ENCODE measurements around the gene SLX9.

SLX9 gene

DNA sequence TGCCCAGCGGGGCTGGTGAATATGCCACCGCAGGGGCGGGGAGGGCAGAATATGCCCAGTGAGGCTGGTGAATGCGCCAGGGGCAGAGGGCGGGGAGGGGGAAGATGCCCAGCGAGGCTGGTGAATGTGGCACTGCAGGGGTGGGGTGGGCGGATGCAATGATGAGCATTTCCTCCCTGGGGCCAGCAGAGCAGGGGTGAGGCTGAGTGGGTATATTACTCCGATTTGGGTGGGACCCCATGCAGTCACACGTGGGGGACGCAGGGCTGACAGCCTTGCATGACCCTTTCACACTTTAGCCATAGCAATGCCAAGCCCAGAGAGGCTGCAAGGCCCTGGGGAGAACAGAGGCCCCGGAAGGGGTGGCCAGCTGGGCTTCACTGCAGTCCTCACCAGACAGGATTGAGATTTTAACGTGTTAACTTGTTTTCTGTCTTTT is 9.3 kb upstream of the SLX9 start:
- peak; percentile 59 to 69 for DNase-seq (ENCODE audit: low read depth in 2 of 2)

DNA sequence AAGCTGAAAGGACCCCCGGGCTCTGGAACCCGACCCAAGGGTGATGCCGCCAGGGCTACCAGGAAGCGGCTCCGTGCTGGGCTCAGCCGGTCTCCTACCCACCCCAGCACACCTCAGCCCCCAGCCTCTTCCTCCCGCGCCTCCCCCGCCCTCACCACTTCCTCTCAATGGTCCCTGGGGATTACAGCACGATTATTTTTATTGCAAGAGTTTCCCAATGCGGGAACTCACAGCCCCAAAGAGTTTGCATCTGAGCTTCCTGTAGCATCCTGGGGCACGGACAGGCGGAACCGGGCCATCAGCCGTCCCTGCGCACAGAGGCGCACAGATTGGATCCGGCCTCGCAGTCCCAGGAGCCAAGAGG is 8.7 kb upstream of the SLX9 start:
- DNase-seq (ENCODE audit: low read depth in 2 of 2) = no peak

DNA sequence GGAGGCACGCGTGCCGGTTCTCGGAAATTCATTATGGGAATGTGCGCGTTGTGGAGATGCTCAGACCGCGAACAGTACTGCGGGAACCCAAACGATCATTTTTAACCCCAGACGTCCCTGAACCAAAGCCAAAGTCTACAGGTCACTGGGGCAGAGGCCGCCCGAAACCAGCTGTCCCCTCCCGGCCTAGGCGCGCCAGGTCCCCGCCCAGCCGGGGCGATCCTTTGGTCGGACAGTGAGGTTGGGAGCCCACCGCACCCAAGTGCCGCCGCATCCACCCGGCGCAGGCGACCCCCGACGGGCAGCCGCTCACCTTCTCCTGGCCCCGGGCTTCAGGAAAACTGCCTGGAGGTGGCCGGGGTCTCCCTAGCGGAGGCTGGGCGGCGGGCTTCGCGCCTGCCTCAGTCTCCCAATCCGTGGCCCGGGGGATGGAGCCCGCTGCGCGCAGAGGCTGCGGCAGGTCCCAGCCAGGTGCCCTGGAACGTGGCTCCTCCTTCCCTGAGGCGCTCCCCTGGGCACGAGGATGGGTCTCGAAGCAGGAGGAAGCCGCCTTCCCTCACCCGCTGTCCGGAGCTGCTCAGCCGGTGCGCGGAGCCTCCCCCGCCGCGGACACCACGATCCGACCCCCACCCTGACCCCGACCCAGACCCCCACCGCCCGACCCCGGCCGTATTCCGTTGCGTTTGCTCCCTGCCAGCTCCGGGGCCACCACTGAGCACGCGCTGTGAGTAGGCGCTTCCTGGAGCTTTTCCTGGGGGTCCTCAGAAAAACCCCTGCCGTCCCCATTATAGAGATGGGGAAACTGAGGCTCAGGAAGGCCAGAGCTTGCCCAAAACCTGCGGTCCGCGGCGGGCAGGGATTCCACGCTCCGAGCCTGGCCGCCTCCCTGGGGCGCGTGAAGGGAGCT is 8.1 kb upstream of the SLX9 start:
- no peak for DNase-seq (ENCODE audit: low read depth in 2 of 2)

DNA sequence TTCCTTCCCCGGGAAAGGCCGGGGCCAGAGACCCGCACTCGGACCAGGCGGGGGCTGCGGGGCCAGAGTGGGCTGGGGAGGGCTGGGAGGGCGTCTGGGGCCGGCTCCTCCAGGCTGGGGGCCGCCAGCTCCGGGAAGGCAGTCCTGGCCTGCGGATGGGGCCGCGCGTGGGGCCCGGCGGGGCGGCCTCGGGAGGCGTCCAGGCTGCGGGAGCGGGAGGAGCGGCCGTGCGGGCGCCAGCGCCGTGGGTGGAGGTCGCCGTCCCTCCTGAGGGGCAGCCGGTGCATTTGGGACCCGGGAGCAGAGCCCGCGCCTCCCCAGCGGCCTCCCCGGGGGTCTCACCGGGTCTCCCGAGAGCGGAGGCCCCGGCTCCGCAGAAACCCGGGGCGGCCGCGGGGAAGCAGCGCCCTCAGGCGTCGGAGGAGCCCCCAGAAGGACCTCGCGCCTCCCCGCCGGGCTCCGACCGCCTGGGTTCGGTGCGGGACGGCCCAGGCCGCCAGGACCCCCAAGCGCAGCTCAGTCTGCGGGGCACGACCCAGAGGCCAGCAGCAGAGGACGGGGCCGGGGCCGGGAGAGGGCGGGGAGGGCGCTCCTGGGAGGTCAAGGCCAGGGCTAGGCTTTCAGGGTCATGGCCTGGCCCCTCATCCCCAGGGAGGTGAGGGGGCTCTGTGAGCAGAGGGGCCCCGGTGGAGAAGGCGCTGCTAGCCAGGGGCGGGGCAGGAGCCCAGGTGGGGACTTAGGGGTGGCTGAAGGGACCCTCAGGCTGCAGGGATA is 7.2 kb upstream of the SLX9 start:
- DNase-seq (ENCODE audit: low read depth in 2 of 2) = peak in 1 of 2 donors; percentile 66

DNA sequence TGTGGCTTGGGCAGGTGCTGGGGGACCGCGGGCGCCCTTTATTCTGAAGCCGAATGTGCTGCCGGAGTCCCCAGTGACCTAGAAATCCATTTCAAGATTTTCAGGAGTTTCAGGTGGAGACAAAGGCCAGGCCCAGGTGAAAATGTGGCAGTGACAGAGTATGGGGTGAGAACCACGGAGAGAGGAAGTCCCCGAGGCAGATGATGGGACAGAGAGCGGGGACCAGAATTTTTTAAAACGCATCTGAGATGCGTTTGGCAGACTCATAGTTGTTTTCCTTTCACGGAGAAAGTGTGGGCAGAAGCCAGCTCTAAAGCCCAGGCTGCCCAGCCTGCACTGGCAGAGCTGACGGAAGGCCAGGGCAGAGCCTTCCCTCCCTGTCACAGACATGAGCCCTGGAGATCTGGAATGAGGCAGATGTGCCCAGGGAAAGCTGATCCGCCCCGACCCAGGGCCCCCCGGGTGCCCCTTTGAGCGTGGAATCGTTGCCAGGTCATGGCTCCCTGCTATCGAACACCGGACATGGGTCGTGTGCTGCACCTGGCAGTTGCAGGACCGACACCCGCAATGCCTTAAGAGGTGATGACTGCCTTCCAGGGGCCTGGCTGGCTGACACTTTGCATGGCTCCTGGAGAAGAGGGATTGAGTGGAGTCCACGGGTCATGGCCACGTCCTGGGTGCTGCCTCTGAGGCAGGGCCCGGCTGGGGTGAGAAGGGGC is 6.5 kb upstream of the SLX9 start:
- DNase-seq (ENCODE audit: low read depth in 2 of 2) = no peak

DNA sequence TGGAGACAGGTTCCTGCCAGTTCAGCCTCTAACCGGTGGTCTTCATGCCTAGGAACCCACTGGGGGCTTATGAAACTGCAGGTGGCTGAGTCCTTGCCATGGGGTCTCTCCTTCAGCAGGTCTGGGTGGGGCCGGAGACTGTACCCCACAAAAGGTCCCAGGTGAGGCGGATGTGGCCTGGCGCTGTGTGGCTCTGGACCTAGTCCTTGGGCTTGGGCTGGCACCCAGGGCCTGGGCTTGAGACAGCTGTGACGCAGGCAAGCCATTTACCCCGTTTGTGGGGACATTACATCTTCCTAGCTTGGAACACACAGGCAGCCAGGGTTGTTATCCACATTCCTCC is 5.9 kb upstream of the SLX9 start:
- DNase-seq (ENCODE audit: low read depth in 2 of 2) = no peak

DNA sequence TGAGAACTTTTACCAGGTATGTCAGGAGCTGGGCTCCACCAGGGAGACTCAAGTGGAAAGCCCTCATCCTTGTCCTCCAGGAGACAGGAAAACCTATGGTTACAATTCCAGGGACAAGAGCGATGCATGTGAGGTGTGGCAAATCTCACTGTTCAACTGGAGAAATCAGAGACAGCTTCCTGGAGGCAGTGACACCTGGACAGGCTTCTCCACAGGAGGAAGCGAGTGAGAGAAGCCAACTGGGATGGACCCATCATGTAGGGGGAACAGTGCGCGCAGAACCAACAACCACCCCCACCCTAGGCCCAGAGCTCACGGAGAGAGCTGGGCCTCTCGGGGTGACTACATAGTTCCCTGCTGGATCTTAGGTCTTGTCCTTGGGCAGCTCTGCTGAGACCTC is 5.6 kb upstream of the SLX9 start:
- no peak for DNase-seq (ENCODE audit: low read depth in 2 of 2)

DNA sequence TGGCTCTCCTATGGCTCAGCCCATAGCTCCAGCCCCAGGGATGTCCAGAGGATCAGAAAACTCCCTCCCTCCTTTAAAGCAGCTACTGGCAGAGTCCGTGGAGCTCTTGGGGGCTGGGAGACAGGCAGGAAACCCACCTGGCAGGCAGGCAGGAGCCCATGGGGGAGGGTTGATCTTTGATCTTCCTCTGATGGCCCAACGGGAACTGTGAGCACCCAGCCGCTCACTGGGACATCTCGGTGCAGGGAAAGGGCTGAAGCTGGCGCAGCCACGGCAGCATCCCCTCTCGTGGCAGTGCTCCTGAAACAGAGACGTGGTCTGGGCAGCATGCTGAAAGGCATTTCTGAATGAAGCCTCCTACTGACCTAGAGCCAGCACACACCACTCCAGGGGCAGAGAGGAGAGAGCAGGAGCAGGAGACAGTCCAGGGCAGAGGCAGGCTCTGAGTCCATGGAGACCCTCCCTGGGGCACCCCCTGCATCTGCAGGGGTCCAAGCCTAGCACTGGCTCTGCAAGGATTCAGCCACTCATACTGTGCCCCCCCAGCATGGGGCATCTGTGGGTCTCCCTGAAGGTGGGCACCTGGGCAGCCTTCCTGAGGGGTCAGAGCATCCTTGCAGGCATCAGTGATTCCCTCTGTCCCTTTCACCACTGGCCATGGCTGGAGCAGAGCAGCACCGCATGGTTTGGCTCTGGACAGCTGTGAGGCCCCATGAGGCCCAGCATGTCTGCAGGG is 4.9 kb upstream of the SLX9 start:
- no peak for DNase-seq (ENCODE audit: low read depth in 2 of 2)

DNA sequence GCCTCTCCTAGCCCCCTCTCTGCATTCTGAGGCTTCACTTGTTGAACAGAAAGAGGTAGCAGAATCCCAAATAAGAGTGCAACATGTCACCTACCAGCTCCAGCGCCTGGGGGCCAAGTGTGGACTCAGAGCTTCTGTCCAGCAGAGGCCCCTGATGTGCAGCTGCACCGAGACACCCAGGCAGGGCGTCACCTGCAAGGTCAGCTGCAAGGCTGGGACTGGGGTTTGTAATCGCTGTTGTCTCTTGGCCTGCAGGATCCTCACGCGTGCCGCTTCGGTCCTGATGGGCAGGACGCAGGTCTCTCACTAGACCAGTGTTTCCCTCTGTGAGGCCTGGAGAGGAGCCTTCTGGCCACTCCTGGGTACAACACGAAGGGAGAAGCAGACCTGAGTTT is 4.3 kb upstream of the SLX9 start:
- no peak for DNase-seq (ENCODE audit: low read depth in 2 of 2)

DNA sequence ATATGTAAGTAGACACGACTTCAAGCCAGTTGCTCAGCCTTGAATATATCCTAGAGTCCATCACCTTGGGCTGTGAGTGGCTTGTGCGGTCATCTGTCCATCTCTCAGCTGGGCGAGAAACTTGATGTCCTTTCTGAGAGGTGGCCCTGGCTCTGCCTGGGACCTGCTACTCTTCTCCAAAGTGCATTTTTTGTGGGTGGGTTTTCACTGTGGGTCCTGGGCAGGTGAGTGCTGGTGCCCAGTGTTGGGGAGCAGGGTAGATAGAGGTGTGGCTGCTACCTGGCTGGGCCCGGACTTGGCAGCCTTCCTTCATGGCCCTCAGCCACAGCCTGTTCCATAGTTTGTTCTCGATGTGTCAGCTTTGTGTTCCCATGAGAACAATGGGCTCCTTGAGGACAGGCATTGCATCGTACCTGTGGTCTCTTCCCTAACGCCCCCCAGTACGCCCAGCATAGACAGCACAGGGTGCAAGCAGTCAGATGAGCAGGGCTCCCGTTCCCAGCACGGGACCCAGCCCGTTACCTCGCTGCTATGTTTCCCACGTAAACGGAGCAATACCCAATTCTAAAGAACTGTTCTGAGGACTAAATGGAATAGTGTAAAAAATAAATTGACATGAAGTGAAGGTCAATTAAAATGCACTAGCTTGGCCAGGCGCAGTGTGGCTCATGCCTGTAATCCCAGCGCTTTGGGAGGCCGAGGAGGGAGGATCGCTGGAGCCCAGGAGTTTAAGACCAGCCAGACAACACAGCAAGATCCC is 877 bp upstream of the SLX9 start:
- DNase-seq (ENCODE audit: low read depth in 2 of 2) = no peak

DNA sequence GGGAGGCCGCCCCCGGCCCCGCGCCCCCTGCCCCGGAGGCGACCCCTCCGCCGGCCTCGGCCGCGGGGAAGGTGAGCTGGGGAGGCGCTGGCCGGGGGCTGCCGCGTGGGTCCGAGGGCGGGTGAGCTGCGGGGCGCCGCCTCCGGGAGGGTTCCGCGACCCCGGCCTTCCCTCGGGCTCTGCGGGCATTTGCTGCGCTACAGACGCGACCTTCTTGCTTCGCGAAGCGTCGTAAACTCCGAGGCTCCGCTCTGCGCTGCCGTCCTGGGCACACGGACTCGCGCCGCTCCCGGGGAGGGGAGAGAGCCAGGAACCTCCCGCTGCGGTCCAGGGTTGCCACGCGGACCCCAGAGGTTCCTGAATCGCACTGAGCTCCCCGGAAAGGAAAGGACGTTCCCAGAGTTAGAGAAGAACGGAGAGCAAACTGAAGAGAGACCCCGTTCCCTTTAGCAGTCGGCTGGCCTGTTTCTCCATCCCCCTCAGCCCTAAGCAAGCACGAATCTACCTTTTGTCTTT is 345 bp downstream of the SLX9 start:
- DNase-seq (ENCODE audit: low read depth in 2 of 2) = no peak

DNA sequence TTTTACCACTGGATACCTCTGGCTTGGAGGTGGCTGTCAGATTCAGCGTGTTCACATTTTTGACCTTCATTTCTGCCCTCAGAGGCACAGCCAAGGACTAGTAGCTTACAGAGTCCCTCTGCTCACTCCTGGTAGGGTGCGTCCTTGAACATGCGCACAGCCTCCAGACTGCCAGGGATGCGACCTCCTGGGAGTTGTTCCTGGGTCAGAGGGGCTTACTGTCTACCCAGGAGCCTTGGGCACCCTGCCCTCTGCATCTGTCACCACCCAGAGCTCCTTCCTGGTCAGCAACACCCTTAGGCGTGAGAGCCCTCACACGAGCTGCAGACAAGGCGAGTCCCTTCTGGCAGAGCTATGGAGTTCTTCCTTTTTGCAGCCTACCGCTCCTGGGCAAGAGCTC is 1.7 kb downstream of the SLX9 start:
- DNase-seq (ENCODE audit: low read depth in 2 of 2) = no peak

DNA sequence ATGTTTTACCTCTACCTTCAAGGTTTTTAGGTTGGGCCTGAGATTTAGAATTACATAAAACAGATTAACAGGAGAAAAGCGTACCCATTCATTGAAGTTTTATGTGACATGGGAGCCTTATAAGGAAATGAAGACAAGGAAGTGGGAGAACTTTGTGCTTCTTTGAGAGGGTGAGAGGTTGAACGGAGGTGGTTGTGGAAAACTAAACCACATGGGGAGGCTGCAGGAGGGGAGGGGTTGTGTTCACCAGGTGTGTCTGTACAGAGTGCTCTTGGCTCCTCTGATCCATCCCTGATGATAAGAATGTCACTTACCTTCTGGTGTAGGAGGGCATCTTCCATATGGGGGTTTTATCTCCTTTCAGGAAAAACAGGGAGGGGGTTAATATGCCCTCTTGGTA is 2.7 kb downstream of the SLX9 start:
- no peak for DNase-seq (ENCODE audit: low read depth in 2 of 2)

DNA sequence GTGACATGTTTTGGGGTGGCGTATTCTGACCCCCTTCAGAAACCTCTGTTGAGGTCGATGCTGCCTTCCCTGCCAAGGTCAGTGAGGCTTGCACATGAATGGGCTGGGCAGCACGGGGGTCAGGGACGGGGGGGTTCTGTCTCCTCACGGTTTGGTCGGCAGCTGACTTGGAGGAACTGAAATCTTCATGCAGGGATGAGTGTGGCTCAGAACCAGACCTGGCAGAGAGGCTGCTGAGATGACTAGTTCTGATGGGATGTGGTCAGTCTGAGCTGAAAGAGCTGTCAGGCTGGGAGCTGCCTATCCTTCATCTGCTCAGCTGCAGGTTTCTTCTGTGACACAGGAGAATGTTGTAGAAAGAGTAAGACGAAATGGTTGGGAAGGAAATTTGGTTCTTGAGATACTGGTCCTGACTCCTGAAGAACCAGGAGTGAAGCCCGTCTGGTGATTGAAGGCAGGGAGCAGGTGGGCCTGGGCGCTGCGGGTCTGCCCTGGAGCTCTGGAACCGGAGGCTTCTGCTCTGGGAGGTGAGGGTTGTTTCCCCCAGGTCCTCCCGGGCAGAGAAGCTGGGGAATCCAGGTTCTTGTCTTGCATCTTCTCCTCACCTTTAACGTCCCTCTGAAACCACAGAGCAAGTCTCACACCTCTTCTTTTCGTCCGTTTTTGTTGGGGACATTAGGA is 3.3 kb downstream of the SLX9 start:
- DNase-seq (ENCODE audit: low read depth in 2 of 2) = no peak

DNA sequence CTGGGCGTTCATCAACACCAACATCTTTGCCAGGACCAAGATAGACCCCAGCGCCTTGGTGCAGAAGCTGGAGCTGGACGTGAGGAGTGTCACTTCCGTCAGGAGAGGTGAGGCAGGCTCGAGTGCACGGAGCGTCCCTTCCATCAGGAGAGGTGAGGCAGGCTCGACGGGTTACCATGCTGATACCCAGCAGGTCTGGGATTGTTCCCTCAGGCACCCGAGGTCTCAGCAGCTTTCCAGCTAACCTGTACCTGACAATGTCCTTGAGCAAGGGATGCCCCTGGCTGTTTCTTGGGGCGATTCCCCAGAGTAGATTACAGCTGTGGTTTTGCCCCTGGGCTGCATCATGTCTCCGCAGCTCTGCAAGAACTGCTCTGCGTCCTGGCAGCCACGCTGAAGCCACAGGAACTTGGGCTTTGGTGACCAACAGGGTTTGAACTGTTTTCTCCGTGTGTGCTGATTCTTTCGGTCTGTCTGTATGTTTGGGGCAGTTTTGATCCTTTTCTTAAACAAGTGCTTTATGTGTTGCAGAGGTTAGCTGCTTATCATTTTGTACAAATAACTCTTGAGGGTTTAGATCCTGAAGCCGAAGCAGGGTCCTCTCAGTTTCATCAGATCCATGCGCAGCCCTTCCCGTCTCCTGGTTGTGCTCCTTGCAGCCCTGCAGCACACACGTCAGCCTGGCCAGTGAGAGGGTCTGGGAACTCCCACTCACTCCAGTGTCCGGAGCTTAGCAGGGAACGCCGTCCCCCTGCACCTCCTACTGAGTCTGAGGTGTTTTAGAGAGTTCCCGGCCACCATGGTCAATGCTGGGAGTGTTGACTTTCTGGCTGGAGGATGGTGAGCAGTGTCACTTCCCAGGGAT is 4.1 kb downstream of the SLX9 start:
- DNase-seq (ENCODE audit: low read depth in 2 of 2) = no peak

DNA sequence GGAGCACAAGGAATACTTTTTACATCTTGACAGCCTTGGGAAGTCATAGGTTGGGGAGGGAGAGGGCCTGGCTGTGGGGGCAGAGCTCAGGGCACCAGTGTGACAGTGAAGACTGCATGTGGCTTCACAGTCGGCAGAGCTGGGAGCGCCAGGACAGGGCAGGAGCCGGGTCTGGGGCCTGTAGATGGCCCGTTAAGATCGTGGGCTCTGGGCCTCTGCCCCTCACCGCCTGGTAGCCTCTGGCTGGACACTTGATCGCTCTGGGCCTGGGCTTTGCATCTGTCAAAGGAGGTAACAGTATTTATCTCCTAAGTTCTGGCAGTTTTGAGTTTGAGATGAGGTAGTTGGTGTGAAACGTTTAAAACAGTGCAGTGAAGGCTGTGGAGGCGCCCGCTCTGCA is 4.8 kb downstream of the SLX9 start:
- DNase-seq (ENCODE audit: low read depth in 2 of 2) = no peak

DNA sequence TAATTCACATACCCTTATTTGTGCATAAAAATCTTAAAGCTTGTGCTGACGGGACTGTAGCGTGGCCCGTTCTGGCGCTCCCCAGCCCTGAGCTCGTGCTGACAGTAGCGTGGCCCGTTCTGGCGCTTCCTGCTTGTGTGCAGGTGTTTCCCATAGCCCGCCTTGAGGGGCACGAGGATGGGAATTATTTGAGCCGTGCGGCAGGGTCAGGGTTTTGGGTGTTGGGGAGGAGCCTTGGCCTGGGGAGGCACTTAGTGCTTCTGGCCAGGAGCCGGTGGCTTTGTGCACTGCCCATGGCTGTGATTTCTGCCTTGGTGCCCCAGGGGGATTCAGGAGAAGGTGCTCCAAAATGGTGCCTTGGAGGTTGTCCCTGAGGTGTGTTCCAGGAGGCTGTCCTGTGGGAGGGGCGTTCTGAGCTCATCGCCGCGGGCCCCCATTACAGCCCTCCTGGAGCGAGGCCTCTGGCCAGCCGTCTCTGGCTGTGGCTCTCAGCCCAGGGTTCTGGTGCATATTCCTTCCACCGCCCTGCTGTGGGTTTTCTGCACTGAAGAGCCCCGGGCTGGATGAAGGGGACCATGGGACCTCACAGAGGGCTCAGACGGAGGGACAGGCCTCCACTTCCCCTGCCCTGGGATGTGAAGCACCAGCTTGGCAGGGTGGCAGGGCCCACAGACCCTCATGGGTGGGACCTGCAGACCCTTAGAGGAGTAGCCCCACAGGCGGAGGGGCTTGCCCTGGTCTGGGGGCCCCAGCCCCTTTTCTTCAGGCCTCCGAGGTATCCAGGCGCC is 6.6 kb downstream of the SLX9 start:
- DNase-seq (ENCODE audit: low read depth in 2 of 2) = no peak

DNA sequence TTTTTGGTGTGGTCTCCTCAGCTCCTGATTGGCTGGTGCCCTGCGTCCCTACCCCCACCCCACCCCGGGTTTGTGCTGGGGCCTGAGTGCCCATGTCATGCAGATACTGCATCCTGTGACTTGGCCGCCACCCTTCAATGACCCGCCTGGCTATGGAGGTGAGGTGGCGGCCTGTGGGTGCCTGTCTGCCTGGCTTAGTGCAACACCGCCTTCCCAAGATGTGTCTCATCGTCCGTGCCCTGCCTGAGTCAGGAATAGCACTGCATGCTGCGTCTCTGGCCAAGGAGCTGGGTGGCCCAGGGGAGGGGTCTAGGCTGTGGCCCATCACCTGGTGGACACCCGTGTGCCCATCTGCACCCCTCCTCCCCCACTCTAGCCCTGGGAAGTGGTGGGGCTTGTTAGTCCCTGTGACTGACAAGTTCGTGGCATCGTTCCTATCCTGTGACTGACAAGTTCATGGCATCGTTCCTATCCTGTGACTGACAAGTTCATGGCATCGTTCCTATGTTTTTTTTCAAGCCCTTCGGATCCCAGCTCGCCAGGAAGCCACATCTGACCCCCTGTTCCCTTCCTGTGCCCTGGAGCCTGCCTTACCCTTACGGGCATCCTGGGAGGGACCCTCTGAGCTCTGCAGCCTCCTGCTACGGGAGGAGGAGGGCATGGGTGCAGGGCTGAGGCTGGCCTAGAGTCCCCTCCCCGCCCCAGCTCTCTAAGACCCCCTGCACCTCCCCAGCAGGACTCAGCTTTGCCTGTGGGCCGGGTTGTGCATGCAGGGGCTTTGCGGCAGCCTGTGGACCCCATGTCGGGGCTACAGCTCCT is 7.5 kb downstream of the SLX9 start:
- DNase-seq (ENCODE audit: low read depth in 2 of 2) = no peak
